Gastroesophageal sphincter (tissue), 4 donors: ENCODE data around the gene FAM131C. TPM values are rescaled to one million over a fixed set of nuclear protein-coding genes. Genes with fewer than 3 reads are reported as not detected.

Experiments used
- ATAC-seq: fragments of 150-250 bp; one replicate; pipeline ENCODE4 v1.9.1; 2016; ENCODE audit warnings: mild to moderate bottlenecking, moderate library complexity
- H3K27ac ChIP-seq, 4 donors: fragments of 200-600 bp; sonication (generic) in 3 of 4; 1 replicate in 3 of 4; 2 replicates in 1 of 4; pipeline ENCODE4 v1.5.1; 2016 to 2019
- H3K27me3 ChIP-seq: fragments of 200-600 bp; sonication (generic); one replicate; pipeline ENCODE4 v1.5.1; 2019
- H3K36me3 ChIP-seq, 2 donors: fragments of 200-600 bp; sonication (generic); one replicate each; pipeline ENCODE4 v1.5.1; 2019; ENCODE audit warnings: control low read depth in 1 of 2
- H3K4me1 ChIP-seq, 3 donors: fragments of 200-600 bp; sonication (generic); 1 replicate in 2 of 3; 2 replicates in 1 of 3; pipeline ENCODE4 v1.5.1; 2016 to 2019; ENCODE audit warnings: control low read depth in 2 of 3
- H3K4me3 ChIP-seq, 2 donors: fragments of 200-600 bp; sonication (generic); one replicate each; pipeline ENCODE4 v1.5.1; 2019; ENCODE audit warnings: mild to moderate bottlenecking in 1 of 2, moderate library complexity in 1 of 2
- H3K9me3 ChIP-seq, 3 donors: fragments of 200-600 bp; sonication (generic); one replicate each; pipeline ENCODE4 v1.5.1; 2017 to 2019; ENCODE audit warnings: control low read depth in 2 of 3
- CTCF ChIP-seq, 4 experiments: fragments of 200-600 bp in 2 of 4; fragments of 450-650 bp in 2 of 4; sonication (generic) in 1 of 4; IDR thresholded peaks; one replicate each; pipeline ENCODE4 v1.5.1; 2017 to 2019; ENCODE audit warnings: antibody characterized with exemption in 4 of 4, mild to moderate bottlenecking in 2 of 4, moderate library complexity in 2 of 4
- EP300 ChIP-seq: sonication (generic); formaldehyde crosslinking; IDR thresholded peaks from one replicate; pipeline ENCODE4 v1.6.1; 2017; ENCODE audit warnings: antibody characterized with exemption, mild to moderate bottlenecking
- POLR2A ChIP-seq, 2 donors: fragments of 450-650 bp; IDR thresholded peaks; one replicate each; pipeline ENCODE4 v1.6.1; 2017; ENCODE audit warnings: antibody characterized with exemption in 2 of 2, mild to moderate bottlenecking in 2 of 2, moderate library complexity in 1 of 2
- POLR2AphosphoS5 ChIP-seq: sonication (generic); formaldehyde crosslinking; IDR thresholded peaks from one replicate; pipeline ENCODE4 v1.6.1; 2017; ENCODE audit warnings: antibody characterized with exemption
- WGBS, 2 donors: methylation state at CpG; one replicate each; pipeline ENCODE4 v1.1.5; 2018; ENCODE audit warnings: low coverage in 1 of 2; 5-methylcytosine and 5-hydroxymethylcytosine counted together
- total RNA-seq, 4 donors: library from RNA; depleted of rRNA; stranded (reverse); fragments of >200 nt; gene quantifications; one replicate each; pipeline ENCODE4 v1.1.0, GENCODE V29; 2016

FAM131C gene
- total RNA-seq, 4 donors from 2014 or later = not detected

GRCh38 chr1:16093611-16094010 is 20.2 kb upstream of the FAM131C start:
- Histone ChIP-seq H3K4me3 (no peak overlapping the region), H3K27me3 (no peaks in the 10 kb centered on the region), H3K4me1 (no peaks in the 10 kb centered on the region), H3K9me3 (no peaks in the 10 kb centered on the region), H3K36me3 (no peaks in the 10 kb centered on the region), H3K27ac (no peak overlapping the region)
- TF ChIP-seq CTCF (IDR thresholded peaks at IDR 0.05) = no peak
- no peak for TF ChIP-seq POLR2AphosphoS5
- no peak for TF ChIP-seq POLR2A (IDR thresholded peaks at IDR 0.05)
- TF ChIP-seq EP300 = no peak
- WGBS, 2 donors = 33 to 62% methylated on average over 5 to 6 of the region's 9 CpGs
- no peak for ATAC-seq

- H3K27me3 ChIP-seq = no peaks in the 10 kb centered on the region
- H3K4me3 ChIP-seq = no peak overlapping the region
- H3K4me1 ChIP-seq = no peaks in the 10 kb centered on the region
- H3K9me3 ChIP-seq = no peaks in the 10 kb centered on the region
- no peaks in the 10 kb centered on the region for H3K36me3 ChIP-seq
- 82 to 100% methylated on average over 2 to 7 of the region's 9 CpGs for WGBS, 2 donors
- TF ChIP-seq CTCF (IDR thresholded peaks at IDR 0.05) = no peak
- no peak for TF ChIP-seq POLR2A (IDR thresholded peaks at IDR 0.05)
- no peak for TF ChIP-seq POLR2AphosphoS5
- TF ChIP-seq EP300 = no peak
- no peak for ATAC-seq
- no peak overlapping the region for H3K27ac ChIP-seq
Observed at GRCh38 chr1:16092923-16093511, 19.6 kb upstream of the FAM131C start.

- H3K4me3 ChIP-seq = no peak overlapping the region
- WGBS, 2 donors = 94 to 97% methylated on average over 2 to 6 of the region's 18 CpGs
- H3K36me3 ChIP-seq = no peaks in the 10 kb centered on the region
- H3K4me1 ChIP-seq = no peaks in the 10 kb centered on the region
- TF ChIP-seq POLR2AphosphoS5 (no peak), CTCF (IDR thresholded peaks at IDR 0.05) (no peak), POLR2A (IDR thresholded peaks at IDR 0.05) (no peak), EP300 (no peak)
- no peak overlapping the region for H3K27ac ChIP-seq
- H3K27me3 ChIP-seq = no peaks in the 10 kb centered on the region
- no peaks in the 10 kb centered on the region for H3K9me3 ChIP-seq
- ATAC-seq = no peak
Observed at GRCh38 chr1:16092097-16092922, 18.9 kb upstream of the FAM131C start.

- 41% methylated on average over 3 of the region's 8 CpGs; no CpG with 5 or more reads in 1 of the 2 donors for WGBS, 2 donors
- no peaks in the 10 kb centered on the region for H3K27me3 ChIP-seq
- H3K36me3 ChIP-seq = no peaks in the 10 kb centered on the region
- H3K9me3 ChIP-seq = no peaks in the 10 kb centered on the region
- no peak for ATAC-seq
- no peak overlapping the region for H3K27ac ChIP-seq
- H3K4me3 ChIP-seq = no peak overlapping the region
- no peaks in the 10 kb centered on the region for H3K4me1 ChIP-seq
- no peak for TF ChIP-seq EP300
- no peak for TF ChIP-seq POLR2AphosphoS5
- TF ChIP-seq CTCF (IDR thresholded peaks at IDR 0.05) = no peak
- no peak for TF ChIP-seq POLR2A (IDR thresholded peaks at IDR 0.05)
Observed at GRCh38 chr1:16091296-16091695, 17.8 kb upstream of the FAM131C start.
